ENCODE results near the gene LRRC1. TPM values are rescaled to one million over a fixed set of nuclear protein-coding genes. Genes with fewer than 3 reads are reported as not detected.

The LRRC1 gene
- total and polyA plus RNA-seq, 2 of the 13 experiments (the other 11 are each of a cell fraction or from before 2014, with no cell fraction given): 15.6 to 27.7 TPM

DNA sequence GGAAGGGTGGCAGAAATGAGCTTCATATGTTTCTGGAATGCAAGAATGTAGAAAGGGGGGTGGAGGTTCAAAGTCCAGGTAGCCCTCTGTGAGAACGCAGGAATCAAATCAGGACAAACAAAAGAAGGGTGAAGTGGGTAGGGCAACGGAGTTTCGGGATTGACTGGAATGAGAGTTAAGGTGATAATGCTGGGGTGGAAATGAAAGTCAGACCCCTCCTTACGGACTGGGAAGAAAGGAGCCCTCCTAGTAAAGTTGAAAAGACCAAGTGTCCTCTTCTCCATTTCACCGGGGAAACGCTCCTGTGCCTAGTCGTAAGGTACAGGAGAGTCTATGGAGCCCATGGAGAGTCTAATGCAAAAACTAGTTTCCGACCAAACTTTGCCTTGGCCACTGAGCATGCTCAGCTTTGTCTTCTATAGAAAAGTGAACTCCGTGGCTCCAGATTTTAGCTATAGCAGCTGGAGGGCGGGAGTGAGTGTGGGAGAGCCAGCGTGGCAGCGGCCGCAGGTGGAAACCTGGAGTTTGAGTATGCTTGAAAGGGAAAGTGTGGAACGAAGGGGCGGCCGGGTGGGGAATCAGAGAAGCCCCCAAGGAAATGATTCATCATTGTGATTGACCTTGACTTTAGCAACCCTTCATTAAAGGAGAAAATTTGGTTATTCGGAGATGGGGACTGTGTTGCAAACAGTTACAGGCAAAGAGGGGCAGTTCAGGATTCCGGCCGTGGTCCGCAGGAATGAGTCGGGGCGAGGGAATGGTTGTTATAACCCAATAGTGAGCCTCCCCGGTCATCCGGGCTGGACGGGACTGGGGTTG is 1.3 kb upstream of the LRRC1 start (continued):
- TF ChIP-seq, protein P1, sequence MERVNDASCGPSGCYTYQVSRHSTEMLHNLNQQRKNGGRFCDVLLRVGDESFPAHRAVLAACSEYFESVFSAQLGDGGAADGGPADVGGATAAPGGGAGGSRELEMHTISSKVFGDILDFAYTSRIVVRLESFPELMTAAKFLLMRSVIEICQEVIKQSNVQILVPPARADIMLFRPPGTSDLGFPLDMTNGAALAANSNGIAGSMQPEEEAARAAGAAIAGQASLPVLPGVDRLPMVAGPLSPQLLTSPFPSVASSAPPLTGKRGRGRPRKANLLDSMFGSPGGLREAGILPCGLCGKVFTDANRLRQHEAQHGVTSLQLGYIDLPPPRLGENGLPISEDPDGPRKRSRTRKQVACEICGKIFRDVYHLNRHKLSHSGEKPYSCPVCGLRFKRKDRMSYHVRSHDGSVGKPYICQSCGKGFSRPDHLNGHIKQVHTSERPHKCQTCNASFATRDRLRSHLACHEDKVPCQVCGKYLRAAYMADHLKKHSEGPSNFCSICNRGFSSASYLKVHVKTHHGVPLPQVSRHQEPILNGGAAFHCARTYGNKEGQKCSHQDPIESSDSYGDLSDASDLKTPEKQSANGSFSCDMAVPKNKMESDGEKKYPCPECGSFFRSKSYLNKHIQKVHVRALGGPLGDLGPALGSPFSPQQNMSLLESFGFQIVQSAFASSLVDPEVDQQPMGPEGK (CRISPR knock-in tag; IDR thresholded peaks at IDR 0.05): peak; percentile 78
- TF ChIP-seq TEAD3 (CRISPR knock-in tag; optimal IDR thresholded peaks at IDR 0.05; ENCODE audit: borderline replicate concordance): peak; percentile 98
- TF ChIP-seq ZKSCAN1 (IDR thresholded peaks at IDR 0.05; ENCODE audit: low read length): peak; percentile 18; the same call in 1 of the 2 replicates
- TF ChIP-seq, protein P2, sequence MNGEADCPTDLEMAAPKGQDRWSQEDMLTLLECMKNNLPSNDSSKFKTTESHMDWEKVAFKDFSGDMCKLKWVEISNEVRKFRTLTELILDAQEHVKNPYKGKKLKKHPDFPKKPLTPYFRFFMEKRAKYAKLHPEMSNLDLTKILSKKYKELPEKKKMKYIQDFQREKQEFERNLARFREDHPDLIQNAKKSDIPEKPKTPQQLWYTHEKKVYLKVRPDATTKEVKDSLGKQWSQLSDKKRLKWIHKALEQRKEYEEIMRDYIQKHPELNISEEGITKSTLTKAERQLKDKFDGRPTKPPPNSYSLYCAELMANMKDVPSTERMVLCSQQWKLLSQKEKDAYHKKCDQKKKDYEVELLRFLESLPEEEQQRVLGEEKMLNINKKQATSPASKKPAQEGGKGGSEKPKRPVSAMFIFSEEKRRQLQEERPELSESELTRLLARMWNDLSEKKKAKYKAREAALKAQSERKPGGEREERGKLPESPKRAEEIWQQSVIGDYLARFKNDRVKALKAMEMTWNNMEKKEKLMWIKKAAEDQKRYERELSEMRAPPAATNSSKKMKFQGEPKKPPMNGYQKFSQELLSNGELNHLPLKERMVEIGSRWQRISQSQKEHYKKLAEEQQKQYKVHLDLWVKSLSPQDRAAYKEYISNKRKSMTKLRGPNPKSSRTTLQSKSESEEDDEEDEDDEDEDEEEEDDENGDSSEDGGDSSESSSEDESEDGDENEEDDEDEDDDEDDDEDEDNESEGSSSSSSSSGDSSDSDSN (CRISPR knock-in tag; IDR thresholded peaks at IDR 0.05): 0 out of 2 replicates have a peak, but pooled peaks have one; percentile 17
- TF ChIP-seq DPF2 (CRISPR knock-in tag; IDR thresholded peaks at IDR 0.05; ENCODE audit: borderline replicate concordance, low read depth): 0 out of 2 replicates have a peak, but pooled peaks have one; percentile 9
- TF ChIP-seq ZNF605 (CRISPR knock-in tag; IDR thresholded peaks at IDR 0.05): peak; percentile 65; the same call in 1 of the 2 replicates
- TF ChIP-seq JUNB (CRISPR knock-in tag; IDR thresholded peaks at IDR 0.05; ENCODE audit: borderline replicate concordance): no peak; the same call in 1 of the 2 replicates
- peak; percentile 9 for TF ChIP-seq MED8 (CRISPR knock-in tag; IDR thresholded peaks at IDR 0.05; ENCODE audit: insufficient replicate concordance)
- TF ChIP-seq ZNF792 (CRISPR knock-in tag; IDR thresholded peaks at IDR 0.05): 0 out of 2 replicates have a peak, but pooled peaks have one; percentile 10
- no peak for TF ChIP-seq ZNF205 (CRISPR knock-in tag; IDR thresholded peaks at IDR 0.05)
- TF ChIP-seq, protein P3, sequence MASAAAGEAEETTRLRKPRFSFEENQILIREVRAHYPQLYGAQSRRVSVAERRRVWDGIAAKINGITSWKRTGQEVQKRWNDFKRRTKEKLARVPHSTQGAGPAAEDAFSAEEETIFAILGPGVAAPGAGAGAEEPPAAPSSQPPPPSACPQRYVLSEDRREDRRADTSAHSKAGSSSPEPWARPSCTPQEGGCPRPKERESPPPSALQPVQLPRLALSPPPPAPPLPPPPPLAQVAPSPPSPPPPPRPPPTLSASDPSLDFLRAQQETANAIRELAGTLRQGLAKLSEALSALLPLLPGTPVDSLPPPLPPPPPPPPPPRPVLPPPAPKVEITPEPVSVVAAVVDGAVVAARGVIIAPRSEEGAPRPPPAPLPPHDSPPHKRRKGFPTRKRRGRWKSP (CRISPR knock-in tag; IDR thresholded peaks at IDR 0.05): no peak; the same call in 1 of the 2 replicates
- 0 out of 2 replicates have a peak, but pooled peaks have one; percentile 23 for TF ChIP-seq ZNF543 (CRISPR knock-in tag; IDR thresholded peaks at IDR 0.05)
- peak in 1 of 2 experiments; percentile 67; a peak in 1 of 4 replicates for TF ChIP-seq KLF16 (CRISPR knock-in tag; IDR thresholded peaks at IDR 0.05)
- TF ChIP-seq MED13 (CRISPR knock-in tag; IDR thresholded peaks at IDR 0.05): no peak
- TF ChIP-seq, protein P4, sequence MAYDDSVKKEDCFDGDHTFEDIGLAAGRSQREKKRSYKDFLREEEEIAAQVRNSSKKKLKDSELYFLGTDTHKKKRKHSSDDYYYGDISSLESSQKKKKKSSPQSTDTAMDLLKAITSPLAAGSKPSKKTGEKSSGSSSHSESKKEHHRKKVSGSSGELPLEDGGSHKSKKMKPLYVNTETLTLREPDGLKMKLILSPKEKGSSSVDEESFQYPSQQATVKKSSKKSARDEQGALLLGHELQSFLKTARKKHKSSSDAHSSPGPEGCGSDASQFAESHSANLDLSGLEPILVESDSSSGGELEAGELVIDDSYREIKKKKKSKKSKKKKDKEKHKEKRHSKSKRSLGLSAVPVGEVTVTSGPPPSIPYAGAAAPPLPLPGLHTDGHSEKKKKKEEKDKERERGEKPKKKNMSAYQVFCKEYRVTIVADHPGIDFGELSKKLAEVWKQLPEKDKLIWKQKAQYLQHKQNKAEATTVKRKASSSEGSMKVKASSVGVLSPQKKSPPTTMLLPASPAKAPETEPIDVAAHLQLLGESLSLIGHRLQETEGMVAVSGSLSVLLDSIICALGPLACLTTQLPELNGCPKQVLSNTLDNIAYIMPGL (CRISPR knock-in tag; IDR thresholded peaks at IDR 0.05; ENCODE audit: borderline replicate concordance in 1 of 2, low read depth in 1 of 2): peak in 1 of 2 experiments; percentile 16; a peak in 2 of 4 replicates
- TF ChIP-seq TARDBP (CRISPR knock-in tag; IDR thresholded peaks at IDR 0.05): peak; percentile 72
- TF ChIP-seq PHF20 (CRISPR knock-in tag; IDR thresholded peaks at IDR 0.05): no peak
- TF ChIP-seq PHB2 (IDR thresholded peaks at IDR 0.05; ENCODE audit: partially characterized antibody): no peak
- no peak for TF ChIP-seq ZNF143 (CRISPR knock-in tag; IDR thresholded peaks at IDR 0.05)
- TF ChIP-seq SIX4 (CRISPR knock-in tag; IDR thresholded peaks at IDR 0.05): no peak; the same call in 1 of the 2 replicates

All from HepG2 (cell line).